Fibroblast of skin of back (primary cell): ENCODE measurements around the gene CKS1B.
"Not testable (repeated sequence)": the region's sequence is repeated elsewhere in the genome, so short reads cannot be mapped to it uniquely, and the experiment has no call there.

Experiments
- DNase-seq: peaks from one replicate; pipeline ENCODE4 v3.0.0-alpha.2; 2013

CKS1B gene

DNA sequence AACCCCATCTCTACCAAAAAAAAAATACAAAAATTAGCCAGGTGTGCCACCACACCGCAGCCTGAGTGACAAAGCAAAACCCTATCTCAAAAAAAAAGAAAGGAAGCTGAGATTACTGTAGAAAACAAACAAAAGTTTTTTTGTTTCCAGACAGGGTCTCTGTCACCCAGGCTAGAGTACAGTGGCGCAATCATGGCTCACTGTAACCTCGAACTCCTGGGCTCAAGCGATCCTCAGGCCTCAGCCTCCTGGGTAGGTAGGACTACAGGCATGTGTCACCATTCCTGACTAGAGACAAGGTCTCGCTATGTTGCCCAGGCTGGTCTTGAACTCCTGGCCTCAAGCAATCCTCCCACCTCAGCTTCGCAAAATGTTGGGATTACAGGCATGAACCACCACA, 10.1 kb upstream of the CKS1B start:
- DNase-seq = no peak

DNA sequence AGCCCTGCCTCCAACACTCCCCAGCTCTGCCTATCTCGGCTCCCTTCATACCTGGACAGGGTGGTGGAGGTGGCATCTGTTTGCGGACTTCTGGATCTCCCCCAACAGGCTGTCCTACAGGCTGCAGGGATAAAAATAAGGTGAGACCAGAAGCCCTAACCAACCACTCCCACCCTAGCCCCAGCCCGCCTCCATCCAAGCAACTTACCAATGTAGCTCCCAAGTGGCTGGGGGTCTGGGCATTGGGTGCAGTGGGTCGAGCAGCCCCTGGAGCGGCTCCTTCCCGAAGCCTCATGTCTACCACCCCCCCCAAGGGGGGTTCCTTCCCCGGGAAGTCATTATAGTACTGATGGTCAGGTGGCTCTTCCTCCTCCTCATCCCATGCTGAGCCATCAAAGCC, 8.4 kb upstream of the CKS1B start:
- no peak for DNase-seq

DNA sequence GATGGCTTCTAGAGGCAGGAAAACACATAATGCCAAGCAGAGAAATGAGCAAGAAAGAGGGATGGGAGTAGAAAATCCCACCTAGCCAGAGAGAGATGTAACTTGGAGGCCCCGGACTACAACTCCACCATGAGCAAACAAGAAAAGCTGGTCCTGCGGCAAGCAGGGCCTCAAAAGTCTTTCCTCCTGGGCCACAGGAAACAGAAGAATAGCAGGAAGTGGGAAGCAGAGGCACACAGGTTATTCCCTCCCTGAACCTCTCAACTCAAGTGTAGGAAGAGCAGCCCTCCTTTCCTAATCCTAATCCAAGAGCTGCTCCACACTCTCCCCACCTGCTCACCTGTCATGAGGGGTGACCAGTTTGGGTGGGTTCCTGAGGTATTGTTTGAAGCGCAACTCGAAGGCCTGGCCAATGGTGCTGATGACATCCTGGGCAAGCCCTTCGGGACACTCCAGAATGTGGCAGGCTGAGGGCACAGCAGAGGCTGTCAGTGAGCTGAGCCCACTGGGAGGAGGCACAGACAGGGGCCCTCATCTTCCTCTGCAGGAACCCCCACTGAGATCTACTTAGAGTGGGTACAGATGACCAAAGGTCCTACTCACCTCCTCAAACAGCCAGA, 7.0 kb upstream of the CKS1B start:
- DNase-seq = no peak

GRCh38 chr1:154968731-154969130, 5.8 kb upstream of the CKS1B start:
- DNase-seq = no peak

GRCh38 chr1:154969246-154969645, 5.2 kb upstream of the CKS1B start:
- DNase-seq = no peak

GRCh38 chr1:154969860-154970452, 4.5 kb upstream of the CKS1B start:
- DNase-seq = no peak

DNA sequence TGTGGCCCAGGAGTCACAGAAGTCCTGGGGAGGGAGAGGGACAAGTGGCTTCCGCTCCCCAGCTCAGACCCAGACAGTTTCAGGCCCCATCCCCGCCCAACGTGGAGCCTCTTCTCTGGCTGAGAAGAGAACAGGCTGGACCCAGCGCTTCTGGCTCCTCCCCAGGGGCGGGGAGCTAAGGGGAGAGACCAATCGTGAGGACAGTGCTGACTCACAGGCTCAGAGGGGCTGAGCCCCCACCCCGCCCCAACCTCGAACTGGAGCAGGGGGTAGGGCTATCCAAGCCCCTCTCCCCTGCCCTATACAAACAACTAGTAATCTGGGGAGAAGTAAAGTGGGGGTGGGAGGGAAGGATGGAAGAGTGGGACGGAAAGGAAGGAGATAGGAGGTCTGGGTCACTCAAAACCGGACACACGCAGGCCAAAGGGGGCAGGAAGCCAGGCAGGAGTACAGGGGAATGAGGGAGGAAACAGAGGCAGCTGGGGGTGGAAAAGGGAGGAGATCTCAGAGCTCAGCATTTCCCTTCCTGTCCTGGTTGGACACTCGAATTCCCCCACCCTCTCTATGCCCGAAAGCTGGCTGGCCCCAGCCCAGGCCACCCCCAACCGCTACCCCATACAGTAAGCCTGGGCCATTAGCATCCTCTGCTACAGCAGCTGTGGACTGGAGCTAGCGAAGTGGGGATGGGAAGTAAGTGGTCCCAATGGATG, 3.7 kb upstream of the CKS1B start, which contains the start of gene SHC1:
TSS of gene SHC1 (minus strand) at position 117 of the 710 bp plus-strand sequence. CDS start 221 bp downstream, outside the sequence.
- DNase-seq = peak; percentile 98

DNA sequence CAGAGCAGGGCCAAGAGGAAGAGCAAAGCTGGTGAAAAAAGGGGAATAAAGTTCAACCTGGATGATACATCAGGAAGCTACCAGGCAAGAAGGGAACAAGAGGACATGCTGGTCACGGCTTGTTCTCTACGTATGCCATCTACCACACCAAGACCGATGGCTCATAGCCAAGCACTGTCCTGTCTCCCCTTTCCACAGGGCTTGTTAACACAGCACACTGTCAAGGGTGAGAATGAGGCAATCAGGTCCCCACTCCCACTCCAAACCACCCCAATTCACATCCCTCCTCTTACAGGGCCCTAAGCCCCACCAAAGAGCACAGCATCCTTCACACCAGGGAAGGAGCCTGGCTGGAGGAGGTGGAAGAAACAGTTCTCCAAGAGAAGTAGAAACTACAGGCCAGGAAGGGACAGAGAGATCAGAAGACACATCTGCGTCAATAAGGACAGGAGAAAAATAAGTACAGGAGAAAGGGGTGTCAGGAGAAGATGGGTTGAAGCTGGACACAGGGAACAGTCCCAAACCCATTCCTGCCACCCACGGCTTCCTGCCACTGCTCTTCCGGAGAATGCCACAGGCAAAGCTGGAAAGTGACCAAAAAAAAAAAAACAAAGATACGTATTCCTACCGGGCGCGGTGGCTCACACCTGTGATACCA, 3.0 kb upstream of the CKS1B start:
- DNase-seq = no peak

DNA sequence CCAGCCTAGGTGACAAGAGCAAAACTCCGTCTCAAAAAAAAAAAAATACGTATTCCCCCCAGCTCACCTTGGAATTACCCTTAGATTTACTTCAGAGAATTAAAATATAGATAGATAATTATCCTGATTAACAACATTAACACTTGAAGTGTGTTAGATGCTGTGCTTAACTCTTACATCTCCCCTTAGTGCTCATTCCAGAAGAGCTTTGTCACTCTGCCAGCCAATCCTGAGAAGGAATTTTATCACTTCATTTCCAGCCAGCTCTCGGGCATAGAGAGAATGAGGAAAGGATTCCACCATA, 2.3 kb upstream of the CKS1B start:
- DNase-seq = peak; percentile 89

GRCh38 chr1:154972517-154973343, 1.8 kb upstream of the CKS1B start:
- peak; percentile 99 for DNase-seq

DNA sequence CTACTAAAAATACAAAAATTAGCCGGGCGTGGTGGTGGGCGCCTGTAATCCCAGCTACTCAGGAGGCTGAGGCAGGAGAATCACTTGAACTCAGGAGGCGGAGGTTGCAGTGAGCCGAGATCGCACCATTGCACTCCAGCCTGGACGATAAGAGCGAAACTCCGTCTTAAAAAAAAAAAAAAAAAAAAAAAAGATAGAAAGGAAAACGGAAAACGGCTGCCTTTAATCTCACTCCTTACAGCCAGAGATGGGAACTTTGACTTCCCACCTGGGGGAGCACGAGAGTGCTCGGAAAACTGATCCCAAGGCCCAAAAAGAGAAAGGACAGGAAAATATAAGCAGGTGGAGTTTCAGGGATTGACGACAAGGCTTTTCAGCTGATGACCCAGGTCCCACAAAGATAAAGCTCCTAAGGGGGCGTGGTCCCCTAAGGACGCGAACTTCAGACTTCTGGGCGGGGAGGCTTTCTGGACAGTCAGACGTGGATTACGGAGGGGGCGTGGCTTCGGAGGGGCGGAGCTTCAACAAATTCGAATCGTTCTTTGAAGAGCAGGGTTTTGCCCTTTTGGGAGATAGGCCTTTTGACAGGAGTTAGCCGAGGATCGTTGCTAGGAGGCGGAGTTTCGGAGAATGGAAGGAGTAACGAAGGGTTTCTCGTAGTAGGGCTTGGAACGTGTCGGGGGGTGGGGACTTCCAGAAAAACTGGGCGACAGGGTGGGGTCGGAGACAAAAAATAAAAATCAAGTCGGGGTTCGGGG, 958 bp upstream of the CKS1B start:
- DNase-seq = peak; percentile 98

DNA sequence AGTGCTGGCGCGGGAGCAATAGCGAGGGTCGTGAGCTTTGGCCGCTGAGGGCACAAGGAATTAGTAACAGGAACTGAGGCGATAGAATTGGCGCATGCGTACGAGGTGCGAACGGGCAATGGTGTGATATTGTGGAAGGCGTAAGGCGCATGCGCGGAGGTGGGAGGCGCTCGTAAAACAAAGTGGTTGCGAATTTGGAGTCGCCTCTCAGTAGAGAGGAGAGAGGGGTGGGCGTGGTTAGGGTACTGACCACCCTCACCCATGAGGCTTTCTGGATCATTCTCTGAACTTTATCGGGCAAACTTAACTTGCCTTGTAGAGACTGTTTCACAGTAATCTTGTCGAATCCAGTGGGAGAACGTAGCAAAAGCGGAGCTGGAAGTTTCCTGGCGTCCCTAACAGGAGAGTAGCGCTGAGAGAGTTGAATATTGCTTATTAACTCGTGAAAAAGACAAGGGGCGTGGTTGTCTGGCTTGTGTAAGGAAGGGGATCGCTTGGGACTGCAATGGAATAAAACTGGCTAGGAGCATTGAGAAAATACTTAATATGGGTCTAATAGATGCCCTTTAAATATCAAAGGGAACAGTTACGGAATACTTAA, 427 bp downstream of the CKS1B start:
- peak; percentile 95 for DNase-seq

DNA sequence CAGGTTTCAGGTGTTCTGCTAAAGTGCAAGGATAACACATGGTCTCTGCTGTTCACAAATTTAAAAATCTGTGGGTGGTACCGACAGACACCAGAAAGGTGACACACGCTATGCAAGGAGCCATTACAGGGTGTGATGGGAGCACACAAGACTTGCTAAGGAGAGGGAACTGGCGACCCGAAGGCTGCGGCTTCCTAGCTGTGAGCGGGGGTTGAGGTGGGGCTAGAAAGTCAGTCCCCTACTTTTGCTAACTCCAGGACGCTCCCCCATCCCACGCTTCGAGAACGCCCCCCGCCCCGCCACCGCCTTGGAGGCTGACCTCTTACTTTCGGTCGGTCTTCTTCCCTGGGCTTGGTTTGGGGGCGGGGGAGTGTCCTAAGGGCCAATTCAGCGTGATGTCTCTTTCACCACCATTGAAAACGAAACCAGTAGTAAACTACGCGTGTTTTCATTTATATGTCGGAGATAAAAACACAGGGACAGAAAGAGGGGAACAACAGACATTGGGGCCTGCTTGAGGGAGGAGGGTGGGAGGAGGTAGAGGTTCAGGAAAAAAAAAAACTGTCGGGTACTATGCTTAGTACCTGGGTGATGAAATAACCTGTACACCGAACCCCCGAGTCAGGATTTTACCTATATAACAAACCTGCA, 1.1 kb downstream of the CKS1B start:
- peak; percentile 60 for DNase-seq

DNA sequence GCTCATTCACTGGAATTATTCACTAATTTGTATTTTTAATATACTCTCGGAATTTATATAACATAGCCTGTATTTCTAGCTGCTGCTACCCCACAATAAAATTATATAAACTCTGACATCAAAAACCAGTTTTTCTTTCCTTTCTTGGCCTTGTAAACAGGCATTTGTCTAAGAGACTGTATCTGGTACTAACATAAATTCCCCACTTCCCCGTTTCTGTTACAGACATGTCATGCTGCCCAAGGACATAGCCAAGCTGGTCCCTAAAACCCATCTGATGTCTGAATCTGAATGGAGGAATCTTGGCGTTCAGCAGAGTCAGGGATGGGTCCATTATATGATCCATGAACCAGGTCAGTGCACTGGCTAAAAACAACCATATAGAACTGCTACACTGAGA, 3.3 kb downstream of the CKS1B start:
- DNase-seq = not testable (repeated sequence)

DNA sequence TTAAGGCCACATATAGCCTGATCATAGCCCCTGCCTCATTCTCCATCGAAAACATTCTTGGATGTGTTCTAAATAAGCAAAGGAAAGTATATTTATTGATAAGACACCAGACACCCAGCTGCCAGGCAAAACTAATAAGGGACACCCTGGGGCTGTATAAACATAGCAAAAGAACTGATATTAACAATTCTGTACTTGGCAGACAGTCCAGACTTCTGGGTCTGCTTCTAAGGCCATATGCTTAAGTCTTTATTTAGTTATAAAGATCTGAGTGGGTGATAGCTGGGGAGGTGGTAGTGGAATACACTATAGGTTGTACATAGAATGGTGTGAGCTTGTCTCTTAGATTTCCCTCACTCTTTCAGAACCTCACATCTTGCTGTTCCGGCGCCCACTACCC, 3.9 kb downstream of the CKS1B start:
- DNase-seq = no peak

DNA sequence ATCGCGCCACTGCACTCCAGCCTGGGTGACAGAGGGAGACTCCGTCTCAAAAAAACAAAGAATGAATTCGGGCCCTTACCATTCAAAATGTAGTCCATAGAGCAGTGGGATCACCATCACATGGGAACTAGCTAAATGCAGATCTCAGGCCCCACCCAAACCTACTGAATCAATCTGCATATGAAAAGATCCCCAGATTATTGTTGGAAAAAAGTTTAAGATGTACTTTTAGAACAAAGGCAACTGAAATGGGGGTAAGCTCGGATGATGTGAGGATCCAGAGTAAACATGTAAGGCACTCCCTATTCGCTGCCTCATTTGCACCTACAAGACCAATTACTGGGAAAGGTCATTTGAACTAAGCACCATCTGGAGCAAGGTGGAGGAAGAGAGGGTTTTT, 7.9 kb downstream of the CKS1B start:
- DNase-seq = no peak

GRCh38 chr1:154982897-154983648, 8.6 kb downstream of the CKS1B start, which contains the start of gene FLAD1:
Gene FLAD1, plus strand, starts transcription at chr1:154983344. Its CDS starts 351 bp downstream, at chr1:154983695.
- peak; percentile 100 for DNase-seq

GRCh38 chr1:154983776-154984466, 9.4 kb downstream of the CKS1B start:
- no peak for DNase-seq

GRCh38 chr1:154986736-154987135, 12.3 kb downstream of the CKS1B start:
- not testable (repeated sequence) for DNase-seq
